Transverse colon (tissue), 4 donors: ENCODE measurements around the gene ZMIZ2.

Experiments
- CTCF ChIP-seq, 5 experiments: fragments of 200-600 bp in 3 of 5; fragments of 450-650 bp in 2 of 5; sonication (generic) in 3 of 5; IDR thresholded peaks; 1 replicate in 2 of 5; 2 replicates in 3 of 5; pipeline ENCODE4 v1.5.1; 2016 to 2017; ENCODE audit warnings: antibody characterized with exemption in 5 of 5, inconsistent platforms in 3 of 5, mild to moderate bottlenecking in 2 of 5, moderate library complexity in 1 of 5
- POLR2A ChIP-seq: fragments of 450-650 bp; IDR thresholded peaks from one replicate; pipeline ENCODE4 v1.6.1; 2016; ENCODE audit warnings: antibody characterized with exemption, mild to moderate bottlenecking, moderate library complexity
- POLR2AphosphoS5 ChIP-seq, 3 donors: sonication (generic); formaldehyde crosslinking; IDR thresholded peaks; one replicate each; pipeline ENCODE4 v1.6.1; 2016; ENCODE audit warnings: antibody characterized with exemption in 3 of 3

GRCh38 chr7:44757739-44758138 is 9.1 kb downstream of the ZMIZ2 start:
- no peak for TF ChIP-seq POLR2A
- no peak for TF ChIP-seq CTCF (IDR thresholded peaks at IDR 0.05)
- TF ChIP-seq POLR2AphosphoS5 (IDR thresholded peaks at IDR 0.05), result no peak
